Memory B cell (primary cell): ENCODE data around the gene PABPN1L.
A peak's percentile ranks its signal among the peaks of the same experiment; 100 is the strongest.

Experiments used
- ATAC-seq: fragments of 150-1000 bp; cut with Tn5 transposase; 2 replicates; pipeline ENCODE4 v1.10.0; 2021; ENCODE audit warnings: low read depth, mild to moderate bottlenecking, moderate library complexity
- DNase-seq, 2 donors: peaks; one replicate each; pipeline ENCODE4 v3.0.0; 2022; ENCODE audit warnings: low spot score in 2 of 2
- H3K27ac Mint-ChIP-seq: one replicate; pipeline ENCODE4 v1.8.0; 2022; ENCODE audit warnings: mild to moderate bottlenecking, moderate library complexity, mixed read lengths
- H3K27me3 Mint-ChIP-seq: one replicate; pipeline ENCODE4 v1.8.0; 2022; ENCODE audit warnings: mixed read lengths
- H3K36me3 Mint-ChIP-seq: one replicate; pipeline ENCODE4 v1.8.0; 2022; ENCODE audit warnings: mild to moderate bottlenecking, mixed read lengths
- H3K4me1 Mint-ChIP-seq: one replicate; pipeline ENCODE4 v1.8.0; 2022; ENCODE audit warnings: mixed read lengths
- H3K4me3 Mint-ChIP-seq: one replicate; pipeline ENCODE4 v1.8.0; 2022; ENCODE audit warnings: mild to moderate bottlenecking, moderate library complexity, mixed read lengths
- H3K9me3 Mint-ChIP-seq: one replicate; pipeline ENCODE4 v1.8.0; 2022; ENCODE audit warnings: mixed read lengths

PABPN1L gene

GRCh38 chr16:88883117-88883895, 16.8 kb upstream of the PABPN1L start:
- H3K4me3 Mint-ChIP-seq, result no peak overlapping the region
- DNase-seq (no peak), ATAC-seq (no peak)
- H3K27me3 Mint-ChIP-seq, result no peaks in the 10 kb centered on the region
- peaks cover 6% of the 10 kb centered on the region for H3K4me1 Mint-ChIP-seq
- H3K27ac Mint-ChIP-seq, result no peak overlapping the region
- no peaks in the 10 kb centered on the region for H3K9me3 Mint-ChIP-seq
- peaks cover 24% of the 10 kb centered on the region for H3K36me3 Mint-ChIP-seq

GRCh38 chr16:88882358-88883030, 16.0 kb upstream of the PABPN1L start:
- Mint-ChIP-seq H3K9me3 (no peaks in the 10 kb centered on the region), H3K4me1 (peaks cover 6% of the 10 kb centered on the region), H3K36me3 (peaks cover 29% of the 10 kb centered on the region), H3K27me3 (no peaks in the 10 kb centered on the region), H3K27ac (peak overlapping the region; percentile 58), H3K4me3 (no peak overlapping the region)
- DNase-seq (no peak), ATAC-seq (peak; percentile 81)

- Mint-ChIP-seq H3K4me1 (peaks cover 6% of the 10 kb centered on the region), H3K27me3 (no peaks in the 10 kb centered on the region), H3K9me3 (no peaks in the 10 kb centered on the region), H3K4me3 (no peak overlapping the region), H3K36me3 (peaks cover 31% of the 10 kb centered on the region), H3K27ac (peak overlapping the region; percentile 58)
- ATAC-seq (no peak), DNase-seq (no peak)
Observed at GRCh38 chr16:88881675-88882357, 15.4 kb upstream of the PABPN1L start.

- Mint-ChIP-seq H3K27ac (no peak overlapping the region), H3K4me1 (peaks cover 6% of the 10 kb centered on the region), H3K36me3 (peaks cover 35% of the 10 kb centered on the region), H3K4me3 (no peak overlapping the region), H3K9me3 (no peaks in the 10 kb centered on the region), H3K27me3 (no peaks in the 10 kb centered on the region)
- DNase-seq (no peak), ATAC-seq (no peak)
Observed at GRCh38 chr16:88881007-88881615, 14.7 kb upstream of the PABPN1L start.

- H3K36me3 Mint-ChIP-seq, result peaks cover 41% of the 10 kb centered on the region
- ATAC-seq, result no peak
- no peak overlapping the region for H3K4me3 Mint-ChIP-seq
- H3K9me3 Mint-ChIP-seq, result no peaks in the 10 kb centered on the region
- no peaks in the 10 kb centered on the region for H3K27me3 Mint-ChIP-seq
- peak overlapping the region; percentile 13 for H3K27ac Mint-ChIP-seq
- DNase-seq, result no peak
- peaks cover 6% of the 10 kb centered on the region for H3K4me1 Mint-ChIP-seq
Observed at GRCh38 chr16:88880226-88881006, 14.0 kb upstream of the PABPN1L start.

GRCh38 chr16:88879788-88880055, 13.3 kb upstream of the PABPN1L start:
- no peaks in the 10 kb centered on the region for H3K9me3 Mint-ChIP-seq
- H3K4me3 Mint-ChIP-seq, result no peak overlapping the region
- H3K36me3 Mint-ChIP-seq, result peaks cover 41% of the 10 kb centered on the region
- DNase-seq, result no peak
- H3K4me1 Mint-ChIP-seq, result peaks cover 6% of the 10 kb centered on the region
- H3K27me3 Mint-ChIP-seq, result no peaks in the 10 kb centered on the region
- ATAC-seq, result no peak
- H3K27ac Mint-ChIP-seq, result peak overlapping the region; percentile 13

- no peak for ATAC-seq
- Mint-ChIP-seq H3K27me3 (no peaks in the 10 kb centered on the region), H3K36me3 (peaks cover 40% of the 10 kb centered on the region), H3K27ac (no peak overlapping the region), H3K4me1 (peaks cover 6% of the 10 kb centered on the region), H3K9me3 (no peaks in the 10 kb centered on the region), H3K4me3 (no peak overlapping the region)
- no peak for DNase-seq
Observed at GRCh38 chr16:88878967-88879787, 12.7 kb upstream of the PABPN1L start.

- Mint-ChIP-seq H3K27ac (peak overlapping the region; percentile 68), H3K4me3 (no peak overlapping the region), H3K4me1 (peaks cover 6% of the 10 kb centered on the region), H3K27me3 (no peaks in the 10 kb centered on the region), H3K36me3 (peaks cover 42% of the 10 kb centered on the region), H3K9me3 (no peaks in the 10 kb centered on the region)
- ATAC-seq (no peak), DNase-seq (no peak)
Observed at GRCh38 chr16:88878356-88878755, 11.9 kb upstream of the PABPN1L start.

GRCh38 chr16:88877564-88878289, 11.3 kb upstream of the PABPN1L start:
- H3K27me3 Mint-ChIP-seq, result no peaks in the 10 kb centered on the region
- no peak overlapping the region for H3K4me3 Mint-ChIP-seq
- ATAC-seq (no peak), DNase-seq (no peak)
- H3K27ac Mint-ChIP-seq, result peak overlapping the region; percentile 68
- no peaks in the 10 kb centered on the region for H3K9me3 Mint-ChIP-seq
- H3K36me3 Mint-ChIP-seq, result peaks cover 38% of the 10 kb centered on the region
- H3K4me1 Mint-ChIP-seq, result peaks cover 6% of the 10 kb centered on the region

GRCh38 chr16:88876942-88877526, 10.6 kb upstream of the PABPN1L start:
- no peaks in the 10 kb centered on the region for H3K27me3 Mint-ChIP-seq
- DNase-seq, result no peak
- H3K36me3 Mint-ChIP-seq, result peaks cover 31% of the 10 kb centered on the region
- no peaks in the 10 kb centered on the region for H3K4me1 Mint-ChIP-seq
- H3K9me3 Mint-ChIP-seq, result no peaks in the 10 kb centered on the region
- ATAC-seq, result no peak
- no peak overlapping the region for H3K4me3 Mint-ChIP-seq
- no peak overlapping the region for H3K27ac Mint-ChIP-seq

- Mint-ChIP-seq H3K36me3 (peaks cover 30% of the 10 kb centered on the region), H3K4me1 (peaks cover 6% of the 10 kb centered on the region), H3K27me3 (peaks cover 2% of the 10 kb centered on the region), H3K9me3 (no peaks in the 10 kb centered on the region), H3K27ac (no peak overlapping the region), H3K4me3 (no peak overlapping the region)
- ATAC-seq, result no peak
- DNase-seq, result no peak
Observed at GRCh38 chr16:88875703-88876234, 9.3 kb upstream of the PABPN1L start.

- peaks cover 6% of the 10 kb centered on the region for H3K27me3 Mint-ChIP-seq
- no peak for DNase-seq
- H3K36me3 Mint-ChIP-seq, result peaks cover 27% of the 10 kb centered on the region
- H3K4me3 Mint-ChIP-seq, result no peak overlapping the region
- peaks cover 9% of the 10 kb centered on the region for H3K4me1 Mint-ChIP-seq
- ATAC-seq, result no peak
- no peak overlapping the region for H3K27ac Mint-ChIP-seq
- H3K9me3 Mint-ChIP-seq, result no peaks in the 10 kb centered on the region
Observed at GRCh38 chr16:88874938-88875599, 8.6 kb upstream of the PABPN1L start.
